Endometrial microvascular endothelial cells (primary cell): ENCODE results near the gene RYR3. TPM values are rescaled to one million over a fixed set of nuclear protein-coding genes. Genes with fewer than 3 reads are reported as not detected.

Source experiments
- in situ Hi-C: cut with HindIII; loops from 2 replicates; pipeline ENCODE4 v1.10.0; 2017; ENCODE audit warnings: low sequenced_read_pairs, low pct_unique_long_range_greater_than_20kb; ENCODE audit errors: inconsistent ontology term
- total RNA-seq: library from RNA; depleted of rRNA; stranded (reverse); fragments of >200 nt; gene quantifications from one replicate; pipeline ENCODE4 v1.2.3, GENCODE V29; 2015; ENCODE audit errors: inconsistent ontology term

The RYR3 gene
- total RNA-seq, 1 donor from 2014 or later: not detected

GRCh38 chr15:33858836-33859235 lies 548.1 kb downstream of the RYR3 start:
- in situ Hi-C loops: no loop called here

- in situ Hi-C loops: no loop called here
These were observed 549.3 kb downstream of the RYR3 start for GRCh38 chr15:33859992-33860545.

- in situ Hi-C loops: no loop called here
These were observed 550.0 kb downstream of the RYR3 start for GRCh38 chr15:33860754-33861153.

GRCh38 chr15:33864360-33865075 lies 553.8 kb downstream of the RYR3 start:
- in situ Hi-C loops: no loop called here

GRCh38 chr15:33865416-33865815 lies 554.6 kb downstream of the RYR3 start:
- in situ Hi-C loops: no loop called here

- in situ Hi-C loops: no loop called here
These were observed 555.5 kb downstream of the RYR3 start for GRCh38 chr15:33866101-33866737.

- in situ Hi-C loops: no loop called here
These were observed 561.2 kb downstream of the RYR3 start for GRCh38 chr15:33871980-33872379.

GRCh38 chr15:33872416-33873106 lies 561.8 kb downstream of the RYR3 start:
- in situ Hi-C loops: no loop called here

GRCh38 chr15:33874156-33874555 lies 563.4 kb downstream of the RYR3 start:
- in situ Hi-C loops: no loop called here

- in situ Hi-C loops: no loop called here
These were observed 572.2 kb downstream of the RYR3 start for GRCh38 chr15:33882921-33883320.

- in situ Hi-C loops: no loop called here
These were observed 577.4 kb downstream of the RYR3 start for GRCh38 chr15:33888176-33888575.

GRCh38 chr15:33894193-33894592 lies 583.4 kb downstream of the RYR3 start:
- in situ Hi-C loops: no loop called here

GRCh38 chr15:33902043-33902442 lies 591.3 kb downstream of the RYR3 start:
- in situ Hi-C loops: no loop called here

- in situ Hi-C loops: no loop called here
These were observed 592.9 kb downstream of the RYR3 start for GRCh38 chr15:33903661-33904060.

- in situ Hi-C loops: no loop called here
These were observed 596.6 kb downstream of the RYR3 start for GRCh38 chr15:33907326-33907725.

GRCh38 chr15:33908406-33908805 lies 597.6 kb downstream of the RYR3 start:
- in situ Hi-C loops: no loop called here

GRCh38 chr15:33910741-33911140 lies 600.0 kb downstream of the RYR3 start:
- in situ Hi-C loops: no loop called here

GRCh38 chr15:33912326-33912725 lies 601.6 kb downstream of the RYR3 start:
- in situ Hi-C loops: no loop called here

- in situ Hi-C loops: no loop called here
These were observed 602.7 kb downstream of the RYR3 start for GRCh38 chr15:33913459-33913858.
